Ovary (tissue), 3 donors: ENCODE measurements around the gene PAQR7.

Source experiments
- EP300 ChIP-seq: sonication (generic); formaldehyde crosslinking; IDR thresholded peaks from one replicate; pipeline ENCODE4 v1.6.1; 2017; ENCODE audit warnings: antibody characterized with exemption
- POLR2A ChIP-seq: fragments of 450-650 bp; IDR thresholded peaks from one replicate; pipeline ENCODE4 v1.6.1; 2017; ENCODE audit warnings: antibody characterized with exemption, mild to moderate bottlenecking, moderate library complexity
- TF ChIP-seq, protein P1 (sequence below), 3 donors: fragments of 450-650 bp in 2 of 3; fragments of 200-600 bp in 1 of 3; IDR thresholded peaks; one replicate each; pipeline versions ENCODE4 v1.5.1 to v1.8.0; 2016 to 2022; ENCODE audit warnings: antibody characterized with exemption in 3 of 3, mild to moderate bottlenecking in 1 of 3
- donor health status: DM: no; HTN: no; CAD: no.

- TF ChIP-seq EP300 (no peak), POLR2A (no peak)
- TF ChIP-seq, protein P1, sequence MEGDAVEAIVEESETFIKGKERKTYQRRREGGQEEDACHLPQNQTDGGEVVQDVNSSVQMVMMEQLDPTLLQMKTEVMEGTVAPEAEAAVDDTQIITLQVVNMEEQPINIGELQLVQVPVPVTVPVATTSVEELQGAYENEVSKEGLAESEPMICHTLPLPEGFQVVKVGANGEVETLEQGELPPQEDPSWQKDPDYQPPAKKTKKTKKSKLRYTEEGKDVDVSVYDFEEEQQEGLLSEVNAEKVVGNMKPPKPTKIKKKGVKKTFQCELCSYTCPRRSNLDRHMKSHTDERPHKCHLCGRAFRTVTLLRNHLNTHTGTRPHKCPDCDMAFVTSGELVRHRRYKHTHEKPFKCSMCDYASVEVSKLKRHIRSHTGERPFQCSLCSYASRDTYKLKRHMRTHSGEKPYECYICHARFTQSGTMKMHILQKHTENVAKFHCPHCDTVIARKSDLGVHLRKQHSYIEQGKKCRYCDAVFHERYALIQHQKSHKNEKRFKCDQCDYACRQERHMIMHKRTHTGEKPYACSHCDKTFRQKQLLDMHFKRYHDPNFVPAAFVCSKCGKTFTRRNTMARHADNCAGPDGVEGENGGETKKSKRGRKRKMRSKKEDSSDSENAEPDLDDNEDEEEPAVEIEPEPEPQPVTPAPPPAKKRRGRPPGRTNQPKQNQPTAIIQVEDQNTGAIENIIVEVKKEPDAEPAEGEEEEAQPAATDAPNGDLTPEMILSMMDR (IDR thresholded peaks at IDR 0.05) = no peak
Observed at GRCh38 chr1:25874635-25875153, 814 bp downstream of the PAQR7 start.
